SIG-M5 treated with dmso at 0.1 percent for 504 hours (cell line): ENCODE data around the gene CBFA2T3.
A peak's percentile ranks its signal among the peaks of the same experiment; 100 is the strongest.
"Not testable (repeated sequence)": the region's sequence is repeated elsewhere in the genome, so short reads cannot be mapped to it uniquely, and the experiment has no call there.

Source experiments
- DNase-seq: peaks from one replicate; lab custom pipeline; 2025; ENCODE audit not compliant: unreplicated experiment; lab: John Stamatoyannopoulos, UW

Gene CBFA2T3

GRCh38 chr16:88977018-88977811 is at the start of gene CBFA2T3:
CBFA2T3 (minus strand) TSS chr16:88977207; CDS start chr16:88976807, 400 bp downstream.
- DNase-seq: peak; percentile 62

GRCh38 chr16:89026121-89026612 is 49.2 kb upstream of the CBFA2T3 start:
- no peak for DNase-seq

GRCh38 chr16:89025636-89026035 is 48.6 kb upstream of the CBFA2T3 start:
- no peak for DNase-seq

GRCh38 chr16:89024546-89025060 is 47.6 kb upstream of the CBFA2T3 start:
- DNase-seq: no peak

- no peak for DNase-seq
These were observed 46.9 kb upstream of the CBFA2T3 start for GRCh38 chr16:89023621-89024511.

GRCh38 chr16:89023151-89023551 is 46.1 kb upstream of the CBFA2T3 start:
- no peak for DNase-seq

GRCh38 chr16:89022051-89022836 is 45.2 kb upstream of the CBFA2T3 start:
- DNase-seq: no peak

- no peak for DNase-seq
These were observed 44.1 kb upstream of the CBFA2T3 start for GRCh38 chr16:89020925-89021595.

- no peak for DNase-seq
These were observed 43.3 kb upstream of the CBFA2T3 start for GRCh38 chr16:89020068-89020924.

GRCh38 chr16:89019511-89019910 is 42.5 kb upstream of the CBFA2T3 start:
- no peak for DNase-seq

GRCh38 chr16:89018282-89019158 is 41.5 kb upstream of the CBFA2T3 start:
- no peak for DNase-seq

GRCh38 chr16:89017543-89018281 is 40.7 kb upstream of the CBFA2T3 start:
- DNase-seq: no peak

GRCh38 chr16:89016561-89016960 is 39.6 kb upstream of the CBFA2T3 start:
- not testable (repeated sequence) for DNase-seq

- no peak for DNase-seq
These were observed 38.4 kb upstream of the CBFA2T3 start for GRCh38 chr16:89015271-89015859.

GRCh38 chr16:89014403-89015230 is 37.6 kb upstream of the CBFA2T3 start:
- DNase-seq: no peak

- DNase-seq: no peak
These were observed 36.8 kb upstream of the CBFA2T3 start for GRCh38 chr16:89013692-89014402.
